Smooth muscle cell (in vitro differentiated cells): ENCODE results near the gene QKI. TPM values are rescaled to one million over a fixed set of nuclear protein-coding genes. Genes with fewer than 3 reads are reported as not detected.

Source experiments
- DNase-seq: peaks from one replicate; lab custom pipeline; 2025; ENCODE audit not compliant: unreplicated experiment; lab: John Stamatoyannopoulos, UW
- H2AFZ ChIP-seq: fragments of 200-600 bp; sonication (generic); 2 replicates; pipeline ENCODE4 v1.6.0; 2016; ENCODE audit warnings: antibody characterized with exemption, low read depth, mild to moderate bottlenecking
- H3F3A ChIP-seq: fragments of 200-600 bp; sonication (generic); 2 replicates; pipeline ENCODE4 v1.6.0; 2017; ENCODE audit warnings: antibody characterized with exemption, low read depth
- H3K27ac ChIP-seq: fragments of 200-600 bp; sonication (generic); 2 replicates; pipeline ENCODE4 v1.5.1; 2016; ENCODE audit warnings: low read depth, mild to moderate bottlenecking
- H3K27me3 ChIP-seq: fragments of 200-600 bp; sonication (generic); 2 replicates; pipeline ENCODE4 v1.6.1; 2016; ENCODE audit warnings: low read depth, mild to moderate bottlenecking
- H3K36me3 ChIP-seq: fragments of 200-600 bp; sonication (generic); 2 replicates; pipeline ENCODE4 v1.5.1; 2016; ENCODE audit warnings: low read depth
- H3K4me1 ChIP-seq: fragments of 200-600 bp; sonication (generic); 2 replicates; pipeline ENCODE4 v1.5.1; 2016; ENCODE audit warnings: low read depth
- H3K4me2 ChIP-seq: fragments of 200-600 bp; sonication (generic); 2 replicates; pipeline ENCODE4 v1.6.0; 2016; ENCODE audit warnings: mild to moderate bottlenecking
- H3K4me3 ChIP-seq: fragments of 200-600 bp; sonication (generic); 2 replicates; pipeline ENCODE4 v1.5.1; 2016; ENCODE audit warnings: mild to moderate bottlenecking
- H3K79me2 ChIP-seq: fragments of 200-600 bp; sonication (generic); 2 replicates; pipeline ENCODE4 v1.6.0; 2016; ENCODE audit warnings: low read depth, mild to moderate bottlenecking
- H3K9ac ChIP-seq: fragments of 200-600 bp; sonication (generic); 2 replicates; pipeline ENCODE4 v1.6.0; 2016; ENCODE audit warnings: low read depth
- H3K9me3 ChIP-seq: fragments of 200-600 bp; sonication (generic); replicated peaks from 2 replicates; pipeline ENCODE4 v1.5.1; 2016; ENCODE audit warnings: low read depth
- H4K20me1 ChIP-seq: fragments of 200-600 bp; sonication (generic); 2 replicates; pipeline ENCODE4 v1.6.0; 2016; ENCODE audit warnings: low read depth
- WGBS: methylation state at CpG from one replicate; pipeline ENCODE4 v1.1.7; 2016; ENCODE audit warnings: low lambda C conversion rate; 5-methylcytosine and 5-hydroxymethylcytosine counted together
- polyA plus RNA-seq: library from polyadenylated mRNA; unstranded; fragments of >200 nt; fragmentation: Nextera tagmentation; extraction: Ambion mirVana; gene quantifications from 2 replicates; pipeline ENCODE4 v1.2.1, GENCODE V29; 2016
- total RNA-seq: library from RNA; depleted of rRNA; stranded (reverse); fragments of >200 nt; gene quantifications from 2 replicates; pipeline ENCODE4 v1.2.3, GENCODE V29; 2014
- TF ChIP-seq, protein P1 (sequence below): fragments of 200-600 bp; sonication (generic); IDR thresholded peaks from 2 replicates; pipeline ENCODE4 v1.5.1; 2017; ENCODE audit warnings: borderline replicate concordance, mild to moderate bottlenecking, antibody characterized with exemption; ENCODE audit not compliant: insufficient read depth, poor library complexity, severe bottlenecking

The QKI gene
- total and polyA plus RNA-seq, 2 experiments from 2014 or later, result 65.1 to 162 TPM

DNA sequence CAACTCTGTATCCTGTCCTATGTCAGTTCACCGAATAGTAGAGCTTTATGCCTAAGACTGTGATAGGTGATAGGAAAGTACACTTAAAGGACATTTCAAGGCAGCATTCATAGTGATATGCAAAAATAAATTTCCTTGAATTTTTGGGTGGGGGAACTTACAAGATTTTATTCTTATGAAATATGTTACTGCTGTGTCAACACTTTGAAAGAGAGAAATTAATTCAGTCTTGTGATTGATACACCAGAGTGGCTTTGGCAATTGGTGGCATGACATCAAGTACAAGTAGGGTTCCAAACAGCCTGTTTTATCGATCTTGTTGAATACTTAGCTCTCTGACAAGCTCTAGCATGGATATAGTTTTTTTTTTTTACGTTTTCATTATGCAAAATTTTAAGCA, 72.3 kb downstream of the QKI start:
- Histone ChIP-seq H3K9ac (no peak overlapping the region), H3K27me3 (no peaks in the 10 kb centered on the region), H3F3A (no peaks in the 10 kb centered on the region), H4K20me1 (peaks cover 100% of the 10 kb centered on the region), H2AFZ (no peak overlapping the region), H3K36me3 (no peaks in the 10 kb centered on the region), H3K9me3 (no peaks in the 10 kb centered on the region), H3K79me2 (peaks cover 99% of the 10 kb centered on the region), H3K4me2 (no peak overlapping the region), H3K4me3 (no peak overlapping the region), H3K4me1 (peaks cover 13% of the 10 kb centered on the region), H3K27ac (no peak overlapping the region)
- TF ChIP-seq, protein P1, sequence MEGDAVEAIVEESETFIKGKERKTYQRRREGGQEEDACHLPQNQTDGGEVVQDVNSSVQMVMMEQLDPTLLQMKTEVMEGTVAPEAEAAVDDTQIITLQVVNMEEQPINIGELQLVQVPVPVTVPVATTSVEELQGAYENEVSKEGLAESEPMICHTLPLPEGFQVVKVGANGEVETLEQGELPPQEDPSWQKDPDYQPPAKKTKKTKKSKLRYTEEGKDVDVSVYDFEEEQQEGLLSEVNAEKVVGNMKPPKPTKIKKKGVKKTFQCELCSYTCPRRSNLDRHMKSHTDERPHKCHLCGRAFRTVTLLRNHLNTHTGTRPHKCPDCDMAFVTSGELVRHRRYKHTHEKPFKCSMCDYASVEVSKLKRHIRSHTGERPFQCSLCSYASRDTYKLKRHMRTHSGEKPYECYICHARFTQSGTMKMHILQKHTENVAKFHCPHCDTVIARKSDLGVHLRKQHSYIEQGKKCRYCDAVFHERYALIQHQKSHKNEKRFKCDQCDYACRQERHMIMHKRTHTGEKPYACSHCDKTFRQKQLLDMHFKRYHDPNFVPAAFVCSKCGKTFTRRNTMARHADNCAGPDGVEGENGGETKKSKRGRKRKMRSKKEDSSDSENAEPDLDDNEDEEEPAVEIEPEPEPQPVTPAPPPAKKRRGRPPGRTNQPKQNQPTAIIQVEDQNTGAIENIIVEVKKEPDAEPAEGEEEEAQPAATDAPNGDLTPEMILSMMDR, result no peak
- WGBS, result 59% methylated on average over 3 of the region's 3 CpGs
- no peak for DNase-seq

DNA sequence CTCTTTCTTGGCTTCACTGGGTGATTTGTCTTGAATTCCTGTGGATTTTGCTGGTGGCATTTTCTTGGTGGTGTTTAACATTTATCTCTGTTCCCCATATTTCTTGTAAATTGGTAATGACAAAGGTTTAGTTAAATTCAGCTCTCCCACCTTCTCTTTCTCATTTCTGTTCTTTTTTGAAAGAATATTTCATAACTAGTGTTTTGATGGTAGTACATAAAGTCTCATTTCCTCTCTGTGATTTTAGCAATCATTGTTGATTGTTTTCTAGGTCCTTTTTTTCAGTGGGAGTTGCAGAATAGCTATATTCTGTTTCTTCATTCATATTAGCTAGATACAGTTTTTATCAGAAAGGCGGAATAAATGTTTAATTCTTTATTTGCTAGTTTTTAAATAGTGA, 73.1 kb downstream of the QKI start:
- DNase-seq, result no peak
- Histone ChIP-seq H3K79me2 (peaks cover 99% of the 10 kb centered on the region), H2AFZ (no peak overlapping the region), H3K4me1 (peaks cover 13% of the 10 kb centered on the region), H3K4me2 (no peak overlapping the region), H3K4me3 (no peak overlapping the region), H3K9ac (no peak overlapping the region), H3K36me3 (no peaks in the 10 kb centered on the region), H3F3A (no peaks in the 10 kb centered on the region), H3K27ac (no peak overlapping the region), H4K20me1 (peaks cover 100% of the 10 kb centered on the region), H3K9me3 (no peaks in the 10 kb centered on the region), H3K27me3 (no peaks in the 10 kb centered on the region)
- 100% methylated on average over 1 of the region's 1 CpG for WGBS
- TF ChIP-seq, protein P1, result no peak

- peaks cover 13% of the 10 kb centered on the region for H3K4me1 ChIP-seq
- WGBS, result 90% methylated on average over 1 of the region's 1 CpG
- H3K79me2 ChIP-seq, result peaks cover 99% of the 10 kb centered on the region
- no peaks in the 10 kb centered on the region for H3K9me3 ChIP-seq
- H3K4me2 ChIP-seq, result no peak overlapping the region
- no peaks in the 10 kb centered on the region for H3K27me3 ChIP-seq
- peaks cover 100% of the 10 kb centered on the region for H4K20me1 ChIP-seq
- no peak overlapping the region for H3K27ac ChIP-seq
- TF ChIP-seq, protein P1, result no peak
- no peak overlapping the region for H3K4me3 ChIP-seq
- H3F3A ChIP-seq, result no peaks in the 10 kb centered on the region
- no peaks in the 10 kb centered on the region for H3K36me3 ChIP-seq
- H3K9ac ChIP-seq, result no peak overlapping the region
- DNase-seq, result no peak
- H2AFZ ChIP-seq, result no peak overlapping the region
These were observed 75.1 kb downstream of the QKI start for GRCh38 chr6:163489584-163489983.

- Histone ChIP-seq H2AFZ (no peak overlapping the region), H3K9ac (no peak overlapping the region), H3F3A (no peaks in the 10 kb centered on the region), H3K4me2 (peak overlapping the region; percentile 58), H3K36me3 (no peaks in the 10 kb centered on the region), H3K9me3 (no peaks in the 10 kb centered on the region), H3K79me2 (peaks cover 100% of the 10 kb centered on the region), H3K4me3 (no peak overlapping the region), H3K27ac (peak overlapping the region; percentile 67), H3K27me3 (no peaks in the 10 kb centered on the region), H4K20me1 (peaks cover 100% of the 10 kb centered on the region), H3K4me1 (peaks cover 13% of the 10 kb centered on the region)
- WGBS, result 51% methylated on average over 4 of the region's 4 CpGs
- TF ChIP-seq, protein P1, result no peak
- DNase-seq, result no peak
These were observed 76.5 kb downstream of the QKI start for GRCh38 chr6:163490826-163491577.
